ENCODE data around the gene FAM9B.
"Not testable (repeated sequence)": the region's sequence is repeated elsewhere in the genome, so short reads cannot be mapped to it uniquely, and the experiment has no call there.

The FAM9B gene

GRCh38 chrX:9023293-9023692 lies 10.6 kb downstream of the FAM9B start:
- no peaks in the 10 kb centered on the region for H3K79me2 ChIP-seq (ENCODE audit: control insufficient read depth, low read length)
- no peaks in the 10 kb centered on the region for H3K36me3 ChIP-seq (ENCODE audit: control insufficient read depth, low read length)
- no peaks in the 10 kb centered on the region for H3K9me2 ChIP-seq (replicated peaks; ENCODE audit: control insufficient read depth, low read length)
- no peak overlapping the region for H3K4me3 ChIP-seq (ENCODE audit: low read length)
- 0 out of 2 replicates have a peak, but pooled peaks cover 5% of the 10 kb centered on the region for H3K4me1 ChIP-seq (ENCODE audit: control insufficient read depth, low read length)
- H3K4me2 ChIP-seq (ENCODE audit: low read length): no peak overlapping the region
- H4K20me1 ChIP-seq (ENCODE audit: control insufficient read depth, insufficient read depth, low read depth, low read length): no peaks in the 10 kb centered on the region
- H3F3A ChIP-seq (ENCODE audit: control insufficient read depth, insufficient read depth): no peaks in the 10 kb centered on the region
- no peaks in the 10 kb centered on the region for H3K9me3 ChIP-seq (ENCODE audit: control insufficient read depth, insufficient read depth, low read length)
- no peak for TF ChIP-seq EZH2phosphoT487 (IDR thresholded peaks at IDR 0.05; ENCODE audit: borderline replicate concordance, low read length)
- TF ChIP-seq, protein P1, sequence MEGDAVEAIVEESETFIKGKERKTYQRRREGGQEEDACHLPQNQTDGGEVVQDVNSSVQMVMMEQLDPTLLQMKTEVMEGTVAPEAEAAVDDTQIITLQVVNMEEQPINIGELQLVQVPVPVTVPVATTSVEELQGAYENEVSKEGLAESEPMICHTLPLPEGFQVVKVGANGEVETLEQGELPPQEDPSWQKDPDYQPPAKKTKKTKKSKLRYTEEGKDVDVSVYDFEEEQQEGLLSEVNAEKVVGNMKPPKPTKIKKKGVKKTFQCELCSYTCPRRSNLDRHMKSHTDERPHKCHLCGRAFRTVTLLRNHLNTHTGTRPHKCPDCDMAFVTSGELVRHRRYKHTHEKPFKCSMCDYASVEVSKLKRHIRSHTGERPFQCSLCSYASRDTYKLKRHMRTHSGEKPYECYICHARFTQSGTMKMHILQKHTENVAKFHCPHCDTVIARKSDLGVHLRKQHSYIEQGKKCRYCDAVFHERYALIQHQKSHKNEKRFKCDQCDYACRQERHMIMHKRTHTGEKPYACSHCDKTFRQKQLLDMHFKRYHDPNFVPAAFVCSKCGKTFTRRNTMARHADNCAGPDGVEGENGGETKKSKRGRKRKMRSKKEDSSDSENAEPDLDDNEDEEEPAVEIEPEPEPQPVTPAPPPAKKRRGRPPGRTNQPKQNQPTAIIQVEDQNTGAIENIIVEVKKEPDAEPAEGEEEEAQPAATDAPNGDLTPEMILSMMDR (IDR thresholded peaks at IDR 0.05; ENCODE audit: low read depth, low read length, poor library complexity, severe bottlenecking): no peak
- H3K27ac ChIP-seq (ENCODE audit: low read depth, low read length): no peak overlapping the region
- H3K27me3 ChIP-seq (ENCODE audit: control insufficient read depth, low read length): no peaks in the 10 kb centered on the region

DNA sequence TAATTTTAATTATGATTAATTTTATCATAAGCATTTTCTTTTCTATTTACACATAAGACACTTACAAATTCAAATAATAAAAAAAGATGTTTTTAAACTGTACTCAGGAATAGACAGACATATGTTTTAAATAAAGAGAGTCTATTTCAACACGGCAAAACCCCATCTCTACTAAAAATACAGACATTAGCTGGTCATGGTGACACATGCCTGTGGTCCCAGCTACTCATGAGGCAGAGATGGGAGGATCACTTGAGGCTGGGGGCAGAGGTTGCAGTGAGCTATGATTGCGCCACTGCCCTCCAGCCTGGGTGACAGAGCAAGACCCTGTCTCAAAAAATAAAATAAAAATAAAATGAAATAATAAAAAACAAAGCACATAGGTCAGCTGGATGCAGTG lies 14.8 kb downstream of the FAM9B start:
- Histone ChIP-seq H4K20me1 (ENCODE audit: control insufficient read depth, insufficient read depth, low read depth, low read length) (no peaks in the 10 kb centered on the region), H3F3A (ENCODE audit: control insufficient read depth, insufficient read depth) (no peaks in the 10 kb centered on the region), H3K4me1 (ENCODE audit: control insufficient read depth, low read length) (0 out of 2 replicates have a peak, but pooled peaks cover 5% of the 10 kb centered on the region), H3K36me3 (ENCODE audit: control insufficient read depth, low read length) (no peaks in the 10 kb centered on the region), H3K9me3 (ENCODE audit: control insufficient read depth, insufficient read depth, low read length) (no peaks in the 10 kb centered on the region), H3K9me2 (replicated peaks; ENCODE audit: control insufficient read depth, low read length) (no peaks in the 10 kb centered on the region), H3K27me3 (ENCODE audit: control insufficient read depth, low read length) (no peaks in the 10 kb centered on the region), H3K79me2 (ENCODE audit: control insufficient read depth, low read length) (no peaks in the 10 kb centered on the region), H3K4me3 (ENCODE audit: low read length) (no peak overlapping the region), H3K27ac (ENCODE audit: low read depth, low read length) (no peak overlapping the region), H3K4me2 (ENCODE audit: low read length) (no peak overlapping the region)
- TF ChIP-seq EZH2phosphoT487 (IDR thresholded peaks at IDR 0.05; ENCODE audit: borderline replicate concordance, low read length): no peak
- TF ChIP-seq, protein P1 (IDR thresholded peaks at IDR 0.05; ENCODE audit: low read depth, low read length, poor library complexity, severe bottlenecking): no peak

- not testable (repeated sequence) for H3K4me3 ChIP-seq (ENCODE audit: low read length); H3K27me3 ChIP-seq (ENCODE audit: control insufficient read depth, low read length); H3K9me3 ChIP-seq (ENCODE audit: control insufficient read depth, insufficient read depth, low read length); H3K4me2 ChIP-seq (ENCODE audit: low read length); H4K20me1 ChIP-seq (ENCODE audit: control insufficient read depth, insufficient read depth, low read depth, low read length); H3K36me3 ChIP-seq (ENCODE audit: control insufficient read depth, low read length); H3K9me2 ChIP-seq (replicated peaks; ENCODE audit: control insufficient read depth, low read length); H3K4me1 ChIP-seq (ENCODE audit: control insufficient read depth, low read length); H3K27ac ChIP-seq (ENCODE audit: low read depth, low read length); H3F3A ChIP-seq (ENCODE audit: control insufficient read depth, insufficient read depth); H3K79me2 ChIP-seq (ENCODE audit: control insufficient read depth, low read length)
Observed at GRCh38 chrX:9018332-9018731, 15.6 kb downstream of the FAM9B start.

GRCh38 chrX:9003041-9003440 lies 30.9 kb downstream of the FAM9B start:
- no peak overlapping the region for H3K27ac ChIP-seq (ENCODE audit: low read depth, low read length)
- no peaks in the 10 kb centered on the region for H4K20me1 ChIP-seq (ENCODE audit: control insufficient read depth, insufficient read depth, low read depth, low read length)
- no peaks in the 10 kb centered on the region for H3K9me3 ChIP-seq (ENCODE audit: control insufficient read depth, insufficient read depth, low read length)
- H3K27me3 ChIP-seq (ENCODE audit: control insufficient read depth, low read length): no peaks in the 10 kb centered on the region
- H3F3A ChIP-seq (ENCODE audit: control insufficient read depth, insufficient read depth): no peaks in the 10 kb centered on the region
- no peaks in the 10 kb centered on the region for H3K79me2 ChIP-seq (ENCODE audit: control insufficient read depth, low read length)
- H3K36me3 ChIP-seq (ENCODE audit: control insufficient read depth, low read length): no peaks in the 10 kb centered on the region
- no peaks in the 10 kb centered on the region for H3K4me1 ChIP-seq (ENCODE audit: control insufficient read depth, low read length)
- no peaks in the 10 kb centered on the region for H3K9me2 ChIP-seq (replicated peaks; ENCODE audit: control insufficient read depth, low read length)
- H3K4me3 ChIP-seq (ENCODE audit: low read length): no peak overlapping the region
- no peak for TF ChIP-seq EZH2phosphoT487 (IDR thresholded peaks at IDR 0.05; ENCODE audit: borderline replicate concordance, low read length)
- TF ChIP-seq, protein P1 (IDR thresholded peaks at IDR 0.05; ENCODE audit: low read depth, low read length, poor library complexity, severe bottlenecking): no peak
- H3K4me2 ChIP-seq (ENCODE audit: low read length): no peak overlapping the region
